Measurements from ENCODE around the gene PLEKHA5. TPM values are rescaled to one million over a fixed set of nuclear protein-coding genes. Genes with fewer than 3 reads are reported as not detected.

PLEKHA5 gene
- total and polyA plus RNA-seq, 7 donors: 7.0 to 32.6 (median 14.7) TPM

DNA sequence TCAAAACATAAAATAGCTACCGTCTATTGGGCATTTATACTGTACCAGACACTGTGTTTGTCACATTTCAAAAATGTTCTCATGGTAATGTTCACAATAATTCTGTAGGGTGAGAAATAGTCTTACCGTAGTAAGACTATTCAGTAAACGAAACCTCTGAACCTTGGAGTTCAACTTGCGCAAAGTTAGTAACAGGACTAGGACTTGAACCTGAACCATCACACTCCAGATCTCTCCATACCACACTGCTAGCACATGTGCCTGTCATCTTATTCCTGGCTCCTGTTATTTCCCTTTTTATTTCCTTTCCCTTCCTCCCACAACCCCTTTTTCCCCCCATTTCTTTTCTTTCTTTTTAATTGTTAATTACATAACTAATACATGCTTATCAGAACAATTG lies 65.4 kb downstream of the PLEKHA5 start:
- Histone ChIP-seq H3K4me1 (peaks cover 0 to 22% (median 13%) of the 10 kb centered on the region in 4 donors), H3K27me3 (no peaks in the 10 kb centered on the region), H3K36me3 (no peaks in the 10 kb centered on the region), H3K4me3 (no peak overlapping the region), H3K9me3 (no peaks in the 10 kb centered on the region), H3K27ac (no peak overlapping the region)
- intact Hi-C loops (cut with DNase I): no loop called here
- DNase-seq: no peak
- TF ChIP-seq, protein P1, sequence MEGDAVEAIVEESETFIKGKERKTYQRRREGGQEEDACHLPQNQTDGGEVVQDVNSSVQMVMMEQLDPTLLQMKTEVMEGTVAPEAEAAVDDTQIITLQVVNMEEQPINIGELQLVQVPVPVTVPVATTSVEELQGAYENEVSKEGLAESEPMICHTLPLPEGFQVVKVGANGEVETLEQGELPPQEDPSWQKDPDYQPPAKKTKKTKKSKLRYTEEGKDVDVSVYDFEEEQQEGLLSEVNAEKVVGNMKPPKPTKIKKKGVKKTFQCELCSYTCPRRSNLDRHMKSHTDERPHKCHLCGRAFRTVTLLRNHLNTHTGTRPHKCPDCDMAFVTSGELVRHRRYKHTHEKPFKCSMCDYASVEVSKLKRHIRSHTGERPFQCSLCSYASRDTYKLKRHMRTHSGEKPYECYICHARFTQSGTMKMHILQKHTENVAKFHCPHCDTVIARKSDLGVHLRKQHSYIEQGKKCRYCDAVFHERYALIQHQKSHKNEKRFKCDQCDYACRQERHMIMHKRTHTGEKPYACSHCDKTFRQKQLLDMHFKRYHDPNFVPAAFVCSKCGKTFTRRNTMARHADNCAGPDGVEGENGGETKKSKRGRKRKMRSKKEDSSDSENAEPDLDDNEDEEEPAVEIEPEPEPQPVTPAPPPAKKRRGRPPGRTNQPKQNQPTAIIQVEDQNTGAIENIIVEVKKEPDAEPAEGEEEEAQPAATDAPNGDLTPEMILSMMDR (IDR thresholded peaks at IDR 0.05): no peak
- WGBS, 2 donors: 86 to 96% methylated on average over 4 of the region's 4 CpGs

DNA sequence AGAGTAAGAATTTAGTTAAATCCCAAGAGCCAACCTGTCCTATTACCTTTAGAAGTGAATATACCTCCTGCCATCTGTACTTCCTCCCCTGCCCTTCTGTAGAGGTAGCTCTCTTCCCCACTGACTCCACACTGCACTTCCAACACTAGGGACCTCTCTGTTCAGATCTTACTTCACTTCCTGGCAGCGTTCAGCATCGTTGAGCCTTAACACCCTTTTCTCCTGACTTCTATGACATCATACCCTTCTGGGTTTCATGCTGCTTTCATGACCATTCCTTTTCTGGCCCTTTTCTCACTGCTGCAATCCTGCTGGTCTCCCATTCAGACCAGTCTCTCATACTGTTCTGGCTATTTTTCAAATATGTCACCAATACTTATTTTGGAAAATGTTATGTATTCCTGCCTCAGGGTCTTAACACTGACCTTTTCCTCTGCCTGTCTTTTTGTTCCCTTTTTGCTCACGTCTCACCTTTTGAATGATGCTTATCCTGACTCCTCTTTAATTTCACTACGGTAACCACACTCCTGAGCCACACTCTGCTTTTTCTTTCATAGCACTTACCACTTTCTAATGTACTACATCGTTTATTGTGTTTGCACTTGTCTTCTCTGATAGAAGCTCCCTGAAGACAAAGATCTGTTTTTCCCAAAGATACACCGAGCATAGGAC lies 67.6 kb downstream of the PLEKHA5 start:
- Histone ChIP-seq H3K36me3 (no peaks in the 10 kb centered on the region), H3K27me3 (no peaks in the 10 kb centered on the region), H3K4me3 (no peak overlapping the region), H3K27ac (no peak overlapping the region), H3K4me1 (peaks cover 0 to 12% (median 6%) of the 10 kb centered on the region in 4 donors), H3K9me3 (no peaks in the 10 kb centered on the region)
- TF ChIP-seq, protein P1 (IDR thresholded peaks at IDR 0.05): no peak
- no peak for TF ChIP-seq EP300 (IDR thresholded peaks at IDR 0.05)
- TF ChIP-seq POLR2AphosphoS5 (IDR thresholded peaks at IDR 0.05): no peak
- no peak for TF ChIP-seq POLR2A (IDR thresholded peaks at IDR 0.05)
- DNase-seq: no peak
- WGBS, 2 donors: 72 to 75% methylated on average over 6 of the region's 6 CpGs
- intact Hi-C loops (cut with DNase I): no loop called here

DNA sequence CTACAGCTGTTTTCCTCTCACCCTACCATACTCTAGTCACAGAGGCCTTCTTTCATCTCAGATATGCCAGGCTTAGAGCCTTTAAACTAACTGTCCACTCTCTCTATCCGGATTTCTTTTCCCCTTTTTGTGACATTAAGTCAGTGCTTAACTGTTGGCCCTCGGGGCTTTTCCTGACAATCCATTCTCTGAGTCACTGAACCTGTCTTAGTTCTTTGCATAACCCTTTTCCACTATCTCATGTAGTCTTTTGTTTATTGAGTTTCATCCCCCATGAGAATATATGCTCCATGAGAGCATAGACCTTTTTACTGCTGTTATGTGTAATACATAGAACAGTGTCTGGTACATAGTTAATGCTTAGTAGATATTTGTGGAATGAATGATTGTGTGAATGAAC lies 68.7 kb downstream of the PLEKHA5 start:
- Histone ChIP-seq H3K4me3 (no peak overlapping the region), H3K9me3 (no peaks in the 10 kb centered on the region), H3K27me3 (no peaks in the 10 kb centered on the region), H3K36me3 (no peaks in the 10 kb centered on the region), H3K4me1 (peaks cover 0 to 8% (median 0%) of the 10 kb centered on the region in 4 donors), H3K27ac (no peak overlapping the region)
- TF ChIP-seq, protein P1 (IDR thresholded peaks at IDR 0.05): no peak
- TF ChIP-seq POLR2A (IDR thresholded peaks at IDR 0.05) (no peak), EP300 (IDR thresholded peaks at IDR 0.05) (no peak), POLR2AphosphoS5 (IDR thresholded peaks at IDR 0.05) (no peak)
- DNase-seq: no peak
- intact Hi-C loops (cut with DNase I): no loop called here
- WGBS, 2 donors: 88 to 89% methylated on average over 2 of the region's 2 CpGs

DNA sequence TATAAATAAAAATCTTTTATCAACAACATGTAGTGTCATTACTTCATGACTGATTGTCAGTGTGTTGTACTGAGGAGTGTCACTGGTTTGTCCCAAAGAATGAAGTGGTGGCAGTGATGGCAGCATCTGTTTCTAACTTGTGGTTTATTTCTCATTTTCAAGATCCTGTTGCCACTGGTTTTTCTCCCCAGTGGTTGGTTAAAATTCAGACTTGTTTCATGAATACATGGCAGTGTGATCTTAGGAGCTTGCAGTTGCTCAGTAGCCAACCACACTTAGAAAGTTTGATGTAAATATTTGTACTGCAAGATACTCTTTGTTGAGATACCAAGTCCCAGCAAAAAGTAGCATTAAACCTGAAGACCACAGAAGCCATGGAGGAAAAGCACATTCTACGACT lies 69.8 kb downstream of the PLEKHA5 start:
- H3K9me3 ChIP-seq: no peaks in the 10 kb centered on the region
- TF ChIP-seq POLR2A (IDR thresholded peaks at IDR 0.05) (no peak), POLR2AphosphoS5 (IDR thresholded peaks at IDR 0.05) (no peak), EP300 (IDR thresholded peaks at IDR 0.05) (no peak)
- TF ChIP-seq, protein P1 (IDR thresholded peaks at IDR 0.05): no peak
- peaks cover 0 to 8% (median 0%) of the 10 kb centered on the region in 4 donors for H3K4me1 ChIP-seq
- intact Hi-C loops (cut with DNase I): no loop called here
- 80 to 90% methylated on average over 1 of the region's 1 CpG for WGBS, 2 donors
- no peak overlapping the region for H3K4me3 ChIP-seq
- H3K27ac ChIP-seq: no peak overlapping the region
- DNase-seq: no peak
- H3K36me3 ChIP-seq: no peaks in the 10 kb centered on the region
- no peaks in the 10 kb centered on the region for H3K27me3 ChIP-seq

DNA sequence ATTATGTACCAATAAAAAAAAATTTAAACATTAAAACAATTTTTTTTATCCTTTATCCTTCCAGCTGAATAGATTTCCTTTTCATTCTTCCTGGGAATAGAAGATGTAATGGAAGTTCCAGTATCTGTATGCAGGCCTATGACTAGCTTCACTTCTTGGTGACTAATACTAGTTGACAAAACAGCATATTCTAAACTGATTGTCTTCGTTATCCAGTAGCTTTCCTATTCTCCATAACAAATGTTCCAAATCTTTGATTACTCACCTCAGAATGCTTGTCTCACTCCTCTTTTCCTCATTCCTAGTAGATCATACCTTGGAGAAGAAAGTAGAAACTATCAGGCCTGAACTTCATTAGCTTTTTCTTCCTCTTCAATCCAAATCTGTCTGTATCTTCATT lies 70.7 kb downstream of the PLEKHA5 start:
- Histone ChIP-seq H3K27ac (no peak overlapping the region), H3K4me3 (no peak overlapping the region), H3K36me3 (no peaks in the 10 kb centered on the region), H3K27me3 (no peaks in the 10 kb centered on the region), H3K9me3 (no peaks in the 10 kb centered on the region), H3K4me1 (peaks cover 0 to 8% (median 0%) of the 10 kb centered on the region in 4 donors)
- WGBS, 2 donors: 75 to 85% methylated on average over 1 of the region's 1 CpG
- TF ChIP-seq, protein P1 (IDR thresholded peaks at IDR 0.05): no peak
- TF ChIP-seq POLR2AphosphoS5 (IDR thresholded peaks at IDR 0.05) (no peak), EP300 (IDR thresholded peaks at IDR 0.05) (no peak), POLR2A (IDR thresholded peaks at IDR 0.05) (no peak)
- no peak for DNase-seq
- intact Hi-C loops (cut with DNase I): no loop called here

All from sigmoid colon (tissue), 7 donors.